GM12891 (cell line): ENCODE data around the gene COTL1.

ENCODE experiments used
- POLR2A ChIP-seq: IDR thresholded peaks from 2 replicates; pipeline ENCODE4 v1.6.1; 2011; ENCODE audit warnings: low read depth, low read length, control low read depth
- POLR2AphosphoS5 ChIP-seq: IDR thresholded peaks from 2 replicates; pipeline ENCODE4 v1.6.1; 2011; ENCODE audit warnings: low read depth, low read length, control low read depth
- SPI1 ChIP-seq: IDR thresholded peaks from 2 replicates; pipeline ENCODE4 v1.6.1; 2011; ENCODE audit warnings: low read depth, low read length, control low read depth
- TAF1 ChIP-seq: IDR thresholded peaks from 2 replicates; pipeline ENCODE4 v1.6.1; 2011; ENCODE audit warnings: low read depth, low read length, control low read depth

GRCh38 chr16:84596801-84597527 is 20.9 kb downstream of the COTL1 start:
- TF ChIP-seq POLR2AphosphoS5 (no peak), POLR2A (no peak), TAF1 (no peak), SPI1 (no peak)
